SK-N-SH (cell line): ENCODE data around the gene CA10. TPM values are rescaled to one million over a fixed set of nuclear protein-coding genes. Genes with fewer than 3 reads are reported as not detected.

Experiments
- CTCF ChIA-PET: fragments of 300-600, 350-600 bp; formaldehyde crosslinking; extraction: SDS; loops from one replicate; lab custom pipeline; 2021; lab: Yijun Ruan, JAX
- POLR2A ChIA-PET: fragments of 350-600 bp; sonication (Branson Sonifier 250); formaldehyde crosslinking; extraction: SDS; loops from one replicate; lab custom pipeline; 2020; ENCODE audit warnings: antibody characterized with exemption, inconsistent platforms; lab: Yijun Ruan, JAX
- DNase-seq: peaks from one replicate; pipeline ENCODE4 v3.0.0; 2012
- H2AFZ ChIP-seq: fragments of 200-600 bp; sonication (generic); 2 replicates; pipeline ENCODE4 v1.8.1; 2016; ENCODE audit warnings: antibody characterized with exemption, mild to moderate bottlenecking, low read depth
- H3F3A ChIP-seq: fragments of 200-600 bp; sonication (generic); replicated peaks from 2 replicates; pipeline ENCODE3; 2016; ENCODE audit warnings: antibody characterized with exemption, mild to moderate bottlenecking; ENCODE audit not compliant: insufficient read depth
- H3K27ac ChIP-seq, 2 experiments: fragments of 200-500 bp in 1 of 2; fragments of 200-600 bp in 1 of 2; sonication (Bioruptor generic) in 1 of 2; sonication (generic), shearing (Covaris generic) in 1 of 2; 2 replicates each; pipeline versions ENCODE4 v1.5.1 to v1.6.1; 2014 to 2016; ENCODE audit warnings: low read depth in 2 of 2, inconsistent platforms in 1 of 2, low read length in 1 of 2, mild to moderate bottlenecking in 1 of 2, mixed read lengths in 1 of 2
- H3K27me3 ChIP-seq: fragments of 200-600 bp; sonication (generic), shearing (Covaris generic); 2 replicates; pipeline ENCODE4 v1.6.1; 2016; ENCODE audit warnings: mixed run types; ENCODE audit not compliant: insufficient read depth
- H3K36me3 ChIP-seq, 2 experiments: fragments of 200-500 bp in 1 of 2; fragments of 200-600 bp in 1 of 2; sonication (Bioruptor generic) in 1 of 2; sonication (generic) in 1 of 2; replicated peaks in 1 of 2; 2 replicates each; pipeline versions ENCODE3 to v1.5.1; 2014 to 2016; ENCODE audit warnings: low read length in 1 of 2, mild to moderate bottlenecking in 1 of 2; ENCODE audit not compliant: insufficient read depth in 2 of 2, control insufficient read depth in 1 of 2
- H3K4me1 ChIP-seq, 2 experiments: fragments of 200-500 bp in 1 of 2; fragments of 200-600 bp in 1 of 2; sonication (Bioruptor generic) in 1 of 2; sonication (generic), shearing (Covaris generic) in 1 of 2; 2 replicates each; pipeline versions ENCODE4 v1.5.1 to v1.6.1; 2014 to 2016; ENCODE audit warnings: low read depth in 1 of 2, low read length in 1 of 2, mixed run types in 1 of 2; ENCODE audit not compliant: insufficient read depth in 2 of 2, control insufficient read depth in 1 of 2
- H3K4me2 ChIP-seq: fragments of 200-600 bp; sonication (generic), shearing (Covaris generic); 2 replicates; pipeline ENCODE4 v1.6.1; 2017; ENCODE audit warnings: mixed run types
- H3K4me3 ChIP-seq, 2 experiments: fragments of 200-500 bp in 1 of 2; fragments of 200-600 bp in 1 of 2; sonication (Bioruptor generic) in 1 of 2; sonication (generic), shearing (Covaris generic) in 1 of 2; 2 replicates each; pipeline versions ENCODE4 v1.5.1 to v1.8.1; 2014 to 2016; ENCODE audit warnings: low read depth in 2 of 2, inconsistent platforms in 1 of 2, low read length in 1 of 2, mild to moderate bottlenecking in 1 of 2, mixed read lengths in 1 of 2, moderate library complexity in 1 of 2
- H3K79me2 ChIP-seq: fragments of 200-600 bp; sonication (generic); 2 replicates; pipeline ENCODE4 v1.8.1; 2017; ENCODE audit warnings: mild to moderate bottlenecking; ENCODE audit not compliant: insufficient read depth
- H3K9ac ChIP-seq: fragments of 200-600 bp; sonication (generic); 2 replicates; pipeline ENCODE4 v1.6.1; 2017; ENCODE audit warnings: mixed run types
- H3K9me2 ChIP-seq: fragments of 200-600 bp; sonication (generic); 2 replicates; pipeline ENCODE4 v1.6.1; 2017; ENCODE audit warnings: mixed run types
- H3K9me3 ChIP-seq: fragments of 200-600 bp; sonication (generic); 2 replicates; pipeline ENCODE4 v1.6.1; 2017; ENCODE audit warnings: mixed run types, mild to moderate bottlenecking, moderate library complexity
- H4K20me1 ChIP-seq: fragments of 200-600 bp; sonication (generic); 2 replicates; pipeline ENCODE4 v1.6.1; 2017; ENCODE audit warnings: mild to moderate bottlenecking, mixed run types; ENCODE audit not compliant: insufficient read depth
- CHD2 ChIP-seq: fragments of 150-350 bp; IDR thresholded peaks from 2 replicates; pipeline ENCODE4 v1.6.1; 2018; ENCODE audit warnings: low read length; ENCODE audit not compliant: partially characterized antibody
- EZH2phosphoT487 ChIP-seq: fragments of 200-600 bp; sonication (generic); IDR thresholded peaks from 2 replicates; pipeline ENCODE4 v1.6.1; 2017; ENCODE audit warnings: low read depth, mixed run types, mild to moderate bottlenecking, antibody characterized with exemption, moderate library complexity, borderline replicate concordance
- FOXJ3 ChIP-seq: sonication (generic); formaldehyde crosslinking; IDR thresholded peaks from 2 replicates; pipeline ENCODE4 v1.5.1; 2020; ENCODE audit warnings: mild to moderate bottlenecking, missing genetic modification reagents
- FOXM1 ChIP-seq: IDR thresholded peaks from 2 replicates; pipeline ENCODE4 v1.4.0; 2012; ENCODE audit warnings: low read depth, mild to moderate bottlenecking
- GABPA ChIP-seq: IDR thresholded peaks from 2 replicates; pipeline ENCODE4 v1.4.0; 2012; ENCODE audit warnings: low read depth, mild to moderate bottlenecking
- GATA2 ChIP-seq: sonication (generic); formaldehyde crosslinking; IDR thresholded peaks from 2 replicates; pipeline ENCODE4 v1.5.0; 2020; ENCODE audit warnings: mild to moderate bottlenecking, missing genetic modification reagents
- JUND ChIP-seq: IDR thresholded peaks from 2 replicates; pipeline ENCODE4 v1.4.0; 2012
- MAX ChIP-seq: IDR thresholded peaks from 2 replicates; pipeline ENCODE4 v1.4.0; 2012; ENCODE audit warnings: low read depth
- MEF2A ChIP-seq: IDR thresholded peaks from 2 replicates; pipeline ENCODE4 v1.4.0; 2012; ENCODE audit warnings: low read depth, borderline replicate concordance
- NFIC ChIP-seq: IDR thresholded peaks from 2 replicates; pipeline ENCODE4 v1.4.0; 2012; ENCODE audit warnings: borderline replicate concordance
- NRF1 ChIP-seq: IDR thresholded peaks from 2 replicates; pipeline ENCODE4 v1.6.1; 2012; ENCODE audit warnings: low read depth, mild to moderate bottlenecking, low read length
- POLR2AphosphoS5 ChIP-seq: IDR thresholded peaks from 2 replicates; pipeline ENCODE4 v1.6.1; 2012; ENCODE audit warnings: low read depth, low read length
- RAD21 ChIP-seq: IDR thresholded peaks from 2 replicates; pipeline ENCODE4 v1.6.1; 2012; ENCODE audit warnings: mild to moderate bottlenecking, low read length
- RCOR1 ChIP-seq: fragments of 150-350 bp; IDR thresholded peaks from 2 replicates; pipeline ENCODE4 v1.6.1; 2017; ENCODE audit warnings: antibody characterized with exemption, low read length
- REST ChIP-seq: IDR thresholded peaks from 2 replicates; pipeline ENCODE4 v1.6.1; 2012; ENCODE audit warnings: mild to moderate bottlenecking, low read depth, low read length, moderate library complexity
- RFX5 ChIP-seq: IDR thresholded peaks from 2 replicates; pipeline ENCODE4 v1.6.1; 2012; ENCODE audit warnings: mild to moderate bottlenecking, improper control_type of control experiment, low read length
- RXRA ChIP-seq: IDR thresholded peaks from 2 replicates; pipeline ENCODE4 v1.4.0; 2012; ENCODE audit warnings: low read depth, mild to moderate bottlenecking, borderline replicate concordance
- TAF1 ChIP-seq: IDR thresholded peaks from 2 replicates; pipeline ENCODE4 v1.6.1; 2012; ENCODE audit warnings: low read depth, mild to moderate bottlenecking, low read length, moderate library complexity, borderline replicate concordance
- TCF12 ChIP-seq: IDR thresholded peaks from 2 replicates; pipeline ENCODE4 v1.4.0; 2012
- USF1 ChIP-seq: IDR thresholded peaks from 2 replicates; pipeline ENCODE4 v1.4.0; 2012; ENCODE audit warnings: low read depth, borderline replicate concordance
- WGBS: methylation state at CpG from one replicate; pipeline ENCODE4 v1.1.6; 2017; ENCODE audit warnings: low lambda C conversion rate; 5-methylcytosine and 5-hydroxymethylcytosine counted together
- polyA plus RNA-seq, 3 experiments: library from polyadenylated mRNA; depleted of rRNA; stranded (reverse); fragments of >200 nt; gene quantifications; 2 replicates each; pipeline ENCODE4 v1.2.3, GENCODE V29; 2012

The CA10 gene
- polyA plus RNA-seq, 1 of the 3 experiments (the other 2 are of a cell fraction) = not detected

GRCh38 chr17:52138350-52138749 lies 20.2 kb downstream of the CA10 start (continued):
- TF ChIP-seq NFIC (no peak), RAD21 (no peak), RCOR1 (no peak), REST (no peak), NRF1 (no peak)

- no peak for DNase-seq
- Histone ChIP-seq H3K4me1 (no peaks in the 10 kb centered on the region), H2AFZ (no peak overlapping the region), H3K79me2 (no peaks in the 10 kb centered on the region), H3K9ac (no peak overlapping the region), H3K4me3 (no peak overlapping the region), H3K9me2 (no peaks in the 10 kb centered on the region), H3K36me3 (no peaks in the 10 kb centered on the region), H4K20me1 (no peaks in the 10 kb centered on the region), H3K9me3 (no peaks in the 10 kb centered on the region), H3F3A (no peaks in the 10 kb centered on the region), H3K4me2 (no peak overlapping the region), H3K27me3 (no peaks in the 10 kb centered on the region), H3K27ac (no peak overlapping the region)
- CTCF ChIA-PET = interaction anchor here (2.3 to 2.8 kb wide), 2 partner anchors 29 to 275 kb away, joined by 10 to 12 read pairs; no protein-coding TSS in a partner anchor
- POLR2A ChIA-PET = no interaction called here
- 26% methylated on average over 6 of the region's 6 CpGs for WGBS
- no peak for TF ChIP-seq MEF2A
- TF ChIP-seq FOXM1 = no peak
- no peak for TF ChIP-seq USF1
- no peak for TF ChIP-seq TCF12
- TF ChIP-seq CHD2 = no peak
- no peak for TF ChIP-seq FOXJ3 (CRISPR knock-in tag)
- TF ChIP-seq RXRA = no peak
- no peak for TF ChIP-seq JUND
- TF ChIP-seq GATA2 (CRISPR knock-in tag) = no peak
These were observed 22.3 kb downstream of the CA10 start for GRCh38 chr17:52136166-52136565.

GRCh38 chr17:52134641-52135040 lies 23.9 kb downstream of the CA10 start:
- H3K27me3 ChIP-seq = no peaks in the 10 kb centered on the region

More at GRCh38 chr17:52134641-52135040, 23.9 kb downstream of the CA10 start:
- POLR2A ChIA-PET = no interaction called here
- DNase-seq = no peak
- Histone ChIP-seq H3K36me3 (no peaks in the 10 kb centered on the region), H3K9ac (no peak overlapping the region), H3F3A (no peaks in the 10 kb centered on the region), H3K4me2 (no peak overlapping the region), H3K4me3 (no peak overlapping the region), H3K9me2 (no peaks in the 10 kb centered on the region), H3K4me1 (no peaks in the 10 kb centered on the region), H3K79me2 (no peaks in the 10 kb centered on the region), H3K9me3 (no peaks in the 10 kb centered on the region), H4K20me1 (no peaks in the 10 kb centered on the region), H3K27ac (no peak overlapping the region), H2AFZ (no peak overlapping the region)
- no peak for TF ChIP-seq POLR2AphosphoS5
- no peak for TF ChIP-seq CHD2
- no peak for TF ChIP-seq FOXM1
- no peak for TF ChIP-seq MAX
- no peak for TF ChIP-seq GABPA
- TF ChIP-seq EZH2phosphoT487 = no peak
- TF ChIP-seq RXRA = no peak
- TF ChIP-seq REST = no peak
- no peak for TF ChIP-seq RFX5
- no peak for TF ChIP-seq TAF1
- CTCF ChIA-PET = interaction anchor here (0.5 to 3.7 kb wide), 7 partner anchors 8 to 894 kb away, joined by 3 to 19 read pairs (median 4); no protein-coding TSS in a partner anchor
- 5% methylated on average over 1 of the region's 1 CpG for WGBS
